NCI-H526 treated with DMSO at 0.1 percent for 48 hours (cell line): ENCODE measurements around the gene OTOGL.
"Not testable (repeated sequence)": the region's sequence is repeated elsewhere in the genome, so short reads cannot be mapped to it uniquely, and the experiment has no call there.

Experiments
- DNase-seq: peaks from one replicate; lab custom pipeline; 2025; lab: John Stamatoyannopoulos, UW

OTOGL gene

GRCh38 chr12:80188576-80188975 is 89.2 kb downstream of the OTOGL start:
- no peak for DNase-seq

- DNase-seq = no peak
Measured at GRCh38 chr12:80189241-80189640, 89.9 kb downstream of the OTOGL start.

- no peak for DNase-seq
Measured at GRCh38 chr12:80190001-80190400, 90.7 kb downstream of the OTOGL start.

- DNase-seq = no peak
Measured at GRCh38 chr12:80192087-80192486, 92.8 kb downstream of the OTOGL start.

GRCh38 chr12:80193865-80194264 is 94.5 kb downstream of the OTOGL start:
- no peak for DNase-seq

- DNase-seq = peak; percentile 12
Measured at GRCh38 chr12:80195074-80195726, 95.9 kb downstream of the OTOGL start.

DNA sequence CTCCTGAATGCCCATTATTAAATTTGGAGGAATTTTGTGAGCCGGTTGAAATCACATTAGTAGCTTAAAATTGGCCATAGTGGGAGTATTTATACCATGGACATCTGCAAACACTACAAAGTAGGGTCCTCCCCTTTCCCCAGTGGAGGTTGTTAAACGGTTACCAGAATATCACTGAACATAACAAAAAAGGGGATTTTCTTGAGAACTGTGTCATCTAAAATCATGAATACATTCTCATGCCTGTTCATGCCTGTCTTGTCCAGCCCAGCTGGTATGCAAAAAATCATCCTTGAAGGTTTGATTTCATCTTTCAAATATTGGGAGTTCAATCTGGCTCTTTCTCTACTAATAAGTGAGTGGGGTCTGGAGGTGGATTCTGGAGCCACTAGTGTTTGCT is 96.4 kb downstream of the OTOGL start:
- DNase-seq = no peak

- DNase-seq = no peak
Measured at GRCh38 chr12:80196419-80196818, 97.1 kb downstream of the OTOGL start.

DNA sequence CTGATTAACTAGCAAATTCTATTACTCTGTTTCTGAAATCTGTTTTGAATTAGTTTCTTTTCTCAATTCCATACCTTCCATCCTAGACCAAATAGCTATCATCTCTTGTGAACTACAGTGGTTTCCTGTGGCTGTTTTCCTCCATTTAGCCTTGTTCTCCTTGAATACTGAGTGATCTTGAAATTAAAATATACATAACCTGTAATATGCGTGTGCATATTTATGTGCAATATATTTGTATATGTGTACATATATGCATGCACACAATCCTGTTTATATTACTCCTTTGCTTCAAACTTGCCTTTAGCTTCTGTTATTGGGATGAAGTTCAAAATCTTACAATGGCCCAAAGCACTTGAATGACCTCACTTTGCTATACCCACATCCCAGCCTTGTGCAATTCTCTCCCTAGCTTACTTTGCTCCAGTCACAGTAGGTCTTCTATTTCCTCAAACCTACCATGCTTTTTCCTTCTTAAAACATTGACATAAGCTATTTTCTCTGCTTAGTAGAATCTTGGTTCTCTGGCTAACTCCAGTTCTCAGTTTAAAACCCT is 99.5 kb downstream of the OTOGL start:
- no peak for DNase-seq

GRCh38 chr12:80199931-80200330 is 100.6 kb downstream of the OTOGL start:
- DNase-seq = no peak

DNA sequence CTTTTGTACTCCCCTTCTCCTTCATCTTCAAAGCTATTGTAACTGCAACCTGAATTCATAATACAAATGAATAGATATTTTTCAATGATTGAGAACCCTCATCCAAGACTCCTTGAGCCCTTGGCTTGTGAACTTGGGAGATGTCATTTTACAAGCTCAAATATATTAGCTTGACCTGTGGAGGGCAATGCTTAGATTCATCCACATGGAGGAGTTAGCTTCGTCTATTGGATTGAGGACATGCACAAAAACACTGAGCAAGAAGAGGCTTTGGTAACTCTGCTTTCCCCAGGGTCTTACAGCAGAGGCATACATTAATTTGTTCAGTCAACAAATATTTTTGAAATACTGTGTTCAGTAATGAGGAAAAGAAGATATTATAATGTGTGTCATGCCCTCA is 101.1 kb downstream of the OTOGL start:
- DNase-seq = no peak

DNA sequence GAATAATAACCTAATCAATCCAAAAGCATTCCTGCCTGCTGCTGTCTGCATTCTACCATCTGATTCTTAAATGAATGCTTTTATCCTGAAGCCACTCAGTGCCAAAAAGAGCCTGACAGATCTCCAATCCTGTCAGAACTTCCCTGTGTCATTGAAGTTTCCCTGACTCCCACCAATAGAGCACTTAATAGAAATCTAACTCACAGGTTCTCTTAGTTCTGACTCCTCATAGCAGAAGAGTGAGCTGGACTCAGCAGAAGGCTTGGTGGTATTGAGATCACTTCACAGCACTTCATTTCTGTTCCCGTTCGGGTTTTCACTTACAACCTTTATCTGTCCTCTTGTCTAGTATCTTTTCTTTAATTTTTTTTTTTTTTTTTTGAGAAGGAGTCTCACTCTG is 102.6 kb downstream of the OTOGL start:
- no peak for DNase-seq

DNA sequence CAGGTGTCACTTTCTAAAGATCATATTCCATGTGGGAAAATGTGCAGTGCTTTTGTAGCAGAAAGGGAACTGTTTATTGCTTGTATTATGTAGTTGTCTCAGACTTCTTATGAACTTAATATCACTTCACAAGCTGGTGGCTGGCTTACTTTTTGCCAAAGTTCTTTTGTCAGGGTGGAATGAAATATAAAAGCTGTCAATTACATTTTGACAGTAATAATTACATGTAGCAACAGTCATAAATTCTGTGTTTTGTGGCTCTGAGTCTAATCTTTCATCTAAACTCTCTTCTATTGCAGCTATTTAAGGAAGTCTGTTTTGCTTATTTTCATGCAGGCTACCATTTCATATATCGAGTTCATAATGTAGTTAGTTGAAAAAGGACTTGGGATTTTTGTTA is 106.6 kb downstream of the OTOGL start:
- no peak for DNase-seq

DNA sequence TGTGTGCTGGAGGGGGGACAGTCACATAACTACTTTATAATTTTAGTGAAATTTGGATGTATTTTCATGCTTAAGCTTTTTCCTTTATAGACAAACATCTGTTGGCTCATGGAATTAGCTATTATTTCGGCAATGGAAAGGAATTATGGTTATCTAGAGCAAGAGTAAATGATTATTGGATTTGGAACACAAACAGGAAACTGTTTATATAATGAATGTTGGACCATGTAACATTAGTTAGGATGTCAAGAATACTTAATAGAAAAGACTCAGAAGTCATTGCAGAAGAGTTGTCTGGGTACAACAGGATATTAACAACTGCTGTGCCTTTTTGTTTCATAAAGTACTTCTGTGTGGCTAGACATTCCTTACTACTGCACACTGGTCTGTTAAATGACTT is 108.7 kb downstream of the OTOGL start:
- DNase-seq = no peak

GRCh38 chr12:80211671-80212070 is 112.3 kb downstream of the OTOGL start:
- no peak for DNase-seq

GRCh38 chr12:80212938-80213645 is 113.8 kb downstream of the OTOGL start:
- no peak for DNase-seq

GRCh38 chr12:80213871-80214270 is 114.5 kb downstream of the OTOGL start:
- no peak for DNase-seq

GRCh38 chr12:80217011-80217535 is 117.7 kb downstream of the OTOGL start:
- no peak for DNase-seq

DNA sequence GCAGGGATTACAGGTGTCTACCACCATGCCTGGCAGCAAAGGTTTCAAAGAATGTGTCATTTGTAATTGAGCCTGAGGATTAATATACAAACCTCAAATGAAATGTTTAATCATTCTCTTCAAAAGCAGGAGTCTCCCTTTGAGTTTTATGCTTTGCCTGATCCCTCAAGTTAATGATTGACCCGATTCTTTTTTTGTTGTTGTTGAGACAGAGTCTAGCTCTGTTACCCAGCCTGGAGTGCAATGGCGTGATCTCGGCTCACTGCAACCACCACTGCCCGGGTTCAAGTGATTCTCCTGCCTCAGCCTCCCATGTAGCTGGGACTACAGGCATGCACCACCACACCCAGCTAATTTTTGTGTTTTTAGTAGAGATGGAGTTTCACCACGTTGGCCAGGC is 119.6 kb downstream of the OTOGL start:
- not testable (repeated sequence) for DNase-seq

- DNase-seq = no peak
Measured at GRCh38 chr12:80219345-80219744, 120.0 kb downstream of the OTOGL start.

GRCh38 chr12:80222261-80222660 is 122.9 kb downstream of the OTOGL start:
- no peak for DNase-seq

DNA sequence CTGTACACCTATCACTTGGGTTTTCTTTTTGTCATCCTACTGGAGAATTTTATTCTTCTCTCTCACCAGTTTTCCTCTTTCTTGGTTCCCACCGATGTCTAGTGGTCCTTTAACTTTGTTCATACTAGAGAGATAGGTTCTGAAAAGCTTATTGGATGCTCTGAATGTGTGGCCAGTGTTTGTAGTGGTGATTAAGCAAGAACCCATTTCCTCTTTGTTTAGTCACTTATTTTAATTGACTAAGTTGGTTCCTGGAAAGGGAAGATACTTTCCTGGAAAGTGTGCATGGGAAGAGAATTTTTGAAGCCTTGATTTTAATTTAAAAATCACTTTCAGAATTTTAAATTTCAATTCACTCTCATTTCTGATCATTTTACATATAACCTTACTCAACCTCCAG is 127.2 kb downstream of the OTOGL start:
- DNase-seq = no peak

DNA sequence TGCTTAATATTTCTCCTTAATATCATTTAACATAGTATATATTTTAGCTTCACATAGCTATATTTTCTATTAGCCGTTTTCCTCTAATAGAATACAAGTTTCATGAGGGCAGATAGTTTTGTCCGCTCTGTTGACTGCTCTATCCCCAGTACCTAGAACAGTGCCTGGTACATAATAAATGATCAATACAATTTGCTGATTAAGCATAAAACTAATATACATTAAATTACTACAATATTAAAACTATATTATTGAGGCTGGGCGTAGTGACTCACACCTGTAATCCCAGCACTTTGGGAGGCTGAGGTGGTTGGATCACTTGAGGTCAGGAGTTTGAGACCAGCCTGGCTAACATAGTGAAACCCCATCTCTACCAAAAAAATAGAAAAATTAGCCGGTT is 128.6 kb downstream of the OTOGL start:
- not testable (repeated sequence) for DNase-seq
